Measurements from ENCODE around the gene LIN9. TPM values are rescaled to one million over a fixed set of nuclear protein-coding genes. Genes with fewer than 3 reads are reported as not detected.

LIN9 gene, protein sequence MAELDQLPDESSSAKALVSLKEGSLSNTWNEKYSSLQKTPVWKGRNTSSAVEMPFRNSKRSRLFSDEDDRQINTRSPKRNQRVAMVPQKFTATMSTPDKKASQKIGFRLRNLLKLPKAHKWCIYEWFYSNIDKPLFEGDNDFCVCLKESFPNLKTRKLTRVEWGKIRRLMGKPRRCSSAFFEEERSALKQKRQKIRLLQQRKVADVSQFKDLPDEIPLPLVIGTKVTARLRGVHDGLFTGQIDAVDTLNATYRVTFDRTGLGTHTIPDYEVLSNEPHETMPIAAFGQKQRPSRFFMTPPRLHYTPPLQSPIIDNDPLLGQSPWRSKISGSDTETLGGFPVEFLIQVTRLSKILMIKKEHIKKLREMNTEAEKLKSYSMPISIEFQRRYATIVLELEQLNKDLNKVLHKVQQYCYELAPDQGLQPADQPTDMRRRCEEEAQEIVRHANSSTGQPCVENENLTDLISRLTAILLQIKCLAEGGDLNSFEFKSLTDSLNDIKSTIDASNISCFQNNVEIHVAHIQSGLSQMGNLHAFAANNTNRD
- 1 to 10 TPM in 5 of 6 donors, under 1 TPM in 1; 1.00 to 6.2 (median 3.7) TPM for total RNA-seq

DNA sequence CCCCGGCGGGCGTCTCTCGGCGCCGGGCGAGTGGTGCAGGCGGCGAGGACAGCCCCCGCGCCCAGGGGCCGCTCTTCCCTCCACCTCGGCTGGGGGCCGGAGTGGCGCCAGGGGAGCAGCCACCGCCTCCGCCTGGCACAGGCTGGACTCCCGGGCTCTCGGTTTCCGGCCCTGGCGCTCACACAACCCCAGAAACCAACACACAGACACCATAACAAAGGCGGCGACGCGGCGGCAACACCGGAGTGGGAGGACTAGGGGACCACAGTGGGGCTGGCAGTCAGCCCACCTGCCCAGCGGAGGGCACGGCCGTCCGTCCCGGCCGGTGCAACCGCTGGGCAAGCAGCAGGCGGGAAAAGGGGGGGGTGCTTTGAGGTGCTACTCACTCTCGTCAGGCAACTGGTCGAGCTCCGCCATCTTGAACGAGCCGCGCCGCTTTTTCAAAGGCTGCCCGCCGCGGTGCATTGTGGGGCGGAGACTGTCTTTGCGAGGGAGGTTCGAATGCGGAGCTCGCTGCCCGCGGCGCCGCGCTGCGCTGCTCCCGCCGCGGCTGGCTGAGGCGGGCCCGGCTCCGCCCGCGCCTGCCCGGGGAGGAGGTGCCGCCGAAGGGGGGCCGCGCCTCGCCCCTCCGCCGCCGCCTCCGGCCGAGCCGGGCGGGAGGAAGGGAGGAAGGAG is at the start of gene LIN9:
Gene LIN9 (minus strand): TSS at position 442 of the 675 bp plus-strand sequence. CDS start 25 bp downstream, at position 417.
- peak within 1 kb of the TSS; percentile 11 to 89 (median 66) for H3K27ac ChIP-seq
- H3K9me3 ChIP-seq, result no peaks in the 10 kb centered on the region
- peak; percentile 92 to 97 for ATAC-seq (ENCODE audit: low FRiP score in 2 of 2)
- TF ChIP-seq, protein P1, sequence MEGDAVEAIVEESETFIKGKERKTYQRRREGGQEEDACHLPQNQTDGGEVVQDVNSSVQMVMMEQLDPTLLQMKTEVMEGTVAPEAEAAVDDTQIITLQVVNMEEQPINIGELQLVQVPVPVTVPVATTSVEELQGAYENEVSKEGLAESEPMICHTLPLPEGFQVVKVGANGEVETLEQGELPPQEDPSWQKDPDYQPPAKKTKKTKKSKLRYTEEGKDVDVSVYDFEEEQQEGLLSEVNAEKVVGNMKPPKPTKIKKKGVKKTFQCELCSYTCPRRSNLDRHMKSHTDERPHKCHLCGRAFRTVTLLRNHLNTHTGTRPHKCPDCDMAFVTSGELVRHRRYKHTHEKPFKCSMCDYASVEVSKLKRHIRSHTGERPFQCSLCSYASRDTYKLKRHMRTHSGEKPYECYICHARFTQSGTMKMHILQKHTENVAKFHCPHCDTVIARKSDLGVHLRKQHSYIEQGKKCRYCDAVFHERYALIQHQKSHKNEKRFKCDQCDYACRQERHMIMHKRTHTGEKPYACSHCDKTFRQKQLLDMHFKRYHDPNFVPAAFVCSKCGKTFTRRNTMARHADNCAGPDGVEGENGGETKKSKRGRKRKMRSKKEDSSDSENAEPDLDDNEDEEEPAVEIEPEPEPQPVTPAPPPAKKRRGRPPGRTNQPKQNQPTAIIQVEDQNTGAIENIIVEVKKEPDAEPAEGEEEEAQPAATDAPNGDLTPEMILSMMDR (IDR thresholded peaks at IDR 0.05), result no peak
- no peak for TF ChIP-seq EP300 (IDR thresholded peaks at IDR 0.05)
- TF ChIP-seq POLR2AphosphoS5 (IDR thresholded peaks at IDR 0.05), result peak in 1 of 2 donors; percentile 64
- TF ChIP-seq POLR2A (IDR thresholded peaks at IDR 0.05), result peak in 2 of 4 donors; percentile 31 to 41
- H3K27me3 ChIP-seq, result no peaks in the 10 kb centered on the region
- peak within 1 kb of the TSS; percentile 82 to 93 (median 88) for H3K4me3 ChIP-seq
- H3K36me3 ChIP-seq, result no peaks in the 10 kb centered on the region
- peaks cover 7 to 19% (median 15%) of the 10 kb centered on the region in 4 donors for H3K4me1 ChIP-seq
- WGBS, 2 donors, result 1 to 3% methylated on average over 18 to 44 of the region's 77 CpGs
- DNase-seq, result peak; percentile 91 to 97

GRCh38 chr1:226357416-226357815 is 48.5 kb upstream of the LIN9 start:
- ATAC-seq (ENCODE audit: low FRiP score in 2 of 2) (no peak), DNase-seq (no peak)
- Histone ChIP-seq H3K4me1 (no peaks in the 10 kb centered on the region), H3K9me3 (no peaks in the 10 kb centered on the region), H3K27ac (no peak overlapping the region), H3K36me3 (peaks cover 4 to 50% (median 37%) of the 10 kb centered on the region in 4 donors), H3K27me3 (no peaks in the 10 kb centered on the region), H3K4me3 (no peak overlapping the region)
- 97 to 100% methylated on average over 2 of the region's 2 CpGs for WGBS, 2 donors
- TF ChIP-seq POLR2A (IDR thresholded peaks at IDR 0.05) (no peak), POLR2AphosphoS5 (IDR thresholded peaks at IDR 0.05) (no peak), EP300 (IDR thresholded peaks at IDR 0.05) (no peak)
- TF ChIP-seq, protein P1 (IDR thresholded peaks at IDR 0.05), result no peak

GRCh38 chr1:226355669-226356551 is 46.9 kb upstream of the LIN9 start:
- no peaks in the 10 kb centered on the region for H3K4me1 ChIP-seq
- no peak for DNase-seq
- H3K36me3 ChIP-seq, result peaks cover 2 to 35% (median 23%) of the 10 kb centered on the region in 4 donors
- H3K27ac ChIP-seq, result no peak overlapping the region
- H3K9me3 ChIP-seq, result no peaks in the 10 kb centered on the region
- H3K4me3 ChIP-seq, result no peak overlapping the region
- WGBS, 2 donors, result 80 to 94% methylated on average over 6 of the region's 6 CpGs
- H3K27me3 ChIP-seq, result no peaks in the 10 kb centered on the region
- no peak for ATAC-seq (ENCODE audit: low FRiP score in 2 of 2)
- TF ChIP-seq POLR2AphosphoS5 (IDR thresholded peaks at IDR 0.05) (no peak), EP300 (IDR thresholded peaks at IDR 0.05) (no peak), POLR2A (IDR thresholded peaks at IDR 0.05) (no peak)
- TF ChIP-seq, protein P1 (IDR thresholded peaks at IDR 0.05), result no peak

- TF ChIP-seq POLR2A (IDR thresholded peaks at IDR 0.05) (no peak), EP300 (IDR thresholded peaks at IDR 0.05) (no peak)
- Histone ChIP-seq H3K4me1 (peaks cover 0 to 3% (median 0%) of the 10 kb centered on the region in 4 donors), H3K4me3 (no peak overlapping the region), H3K36me3 (peaks cover 2 to 26% (median 15%) of the 10 kb centered on the region in 4 donors), H3K9me3 (no peaks in the 10 kb centered on the region), H3K27me3 (no peaks in the 10 kb centered on the region), H3K27ac (no peak overlapping the region)
- ATAC-seq (ENCODE audit: low FRiP score in 2 of 2), result no peak
- no peak for DNase-seq
- 97% methylated on average over 9 of the region's 10 CpGs for WGBS, 2 donors
These were observed 46.1 kb upstream of the LIN9 start for GRCh38 chr1:226355016-226355415.

All from upper lobe of left lung (tissue), 6 donors.